Vagina (tissue), 2 donors: ENCODE results near the gene TAGLN. TPM values are rescaled to one million over a fixed set of nuclear protein-coding genes. Genes with fewer than 3 reads are reported as not detected.

Source experiments
- DNase-seq, 2 donors: peaks; one replicate each; pipeline ENCODE4 v3.0.0-alpha.2; 2017; ENCODE audit errors: extremely low spot score in 2 of 2
- H3K27ac ChIP-seq: fragments of 200-600 bp; sonication (generic); one replicate; pipeline ENCODE4 v1.5.1; 2019
- H3K27me3 ChIP-seq: fragments of 200-600 bp; sonication (generic); one replicate; pipeline ENCODE4 v1.5.1; 2019
- H3K36me3 ChIP-seq, 2 donors: fragments of 200-600 bp; sonication (generic); one replicate each; pipeline ENCODE4 v1.5.1; 2017 to 2019
- H3K4me1 ChIP-seq: fragments of 200-600 bp; sonication (generic); one replicate; pipeline ENCODE4 v1.5.1; 2019
- H3K4me3 ChIP-seq, 2 donors: fragments of 200-600 bp; sonication (generic); 1 replicate in 1 of 2; 2 replicates in 1 of 2; pipeline ENCODE4 v1.5.1; 2016 to 2019
- H3K9me3 ChIP-seq: fragments of 200-600 bp; sonication (generic); one replicate; pipeline ENCODE4 v1.5.1; 2019
- POLR2A ChIP-seq, 2 donors: fragments of 450-650 bp; IDR thresholded peaks; one replicate each; pipeline ENCODE4 v1.6.1; 2017; ENCODE audit warnings: antibody characterized with exemption in 2 of 2, mild to moderate bottlenecking in 2 of 2, moderate library complexity in 2 of 2
- POLR2AphosphoS5 ChIP-seq, 2 donors: sonication (generic); formaldehyde crosslinking; IDR thresholded peaks; one replicate each; pipeline ENCODE4 v1.9.0; 2017; ENCODE audit warnings: antibody characterized with exemption in 2 of 2, mild to moderate bottlenecking in 2 of 2, low read depth in 1 of 2; ENCODE audit not compliant: insufficient read depth in 1 of 2
- intact Hi-C: fragments of 100-400 bp; cut with DNase I; formaldehyde crosslinking; loops from one replicate; pipeline ENCODE4 v1.15.1; 2023
- total RNA-seq: library from RNA; depleted of rRNA; stranded (reverse); fragments of >200 nt; gene quantifications from one replicate; pipeline ENCODE4 v1.2.3, GENCODE V29; 2016
- TF ChIP-seq, protein P1 (sequence below), 3 experiments: fragments of 450-650 bp in 2 of 3; fragments of 200-600 bp in 1 of 3; sonication (generic) in 1 of 3; IDR thresholded peaks; one replicate each; pipeline ENCODE4 v1.5.1; 2017 to 2019; ENCODE audit warnings: antibody characterized with exemption in 3 of 3, mild to moderate bottlenecking in 2 of 3, moderate library complexity in 2 of 3

TAGLN gene
- total RNA-seq, 1 donor from 2014 or later, result 1,935 TPM

DNA sequence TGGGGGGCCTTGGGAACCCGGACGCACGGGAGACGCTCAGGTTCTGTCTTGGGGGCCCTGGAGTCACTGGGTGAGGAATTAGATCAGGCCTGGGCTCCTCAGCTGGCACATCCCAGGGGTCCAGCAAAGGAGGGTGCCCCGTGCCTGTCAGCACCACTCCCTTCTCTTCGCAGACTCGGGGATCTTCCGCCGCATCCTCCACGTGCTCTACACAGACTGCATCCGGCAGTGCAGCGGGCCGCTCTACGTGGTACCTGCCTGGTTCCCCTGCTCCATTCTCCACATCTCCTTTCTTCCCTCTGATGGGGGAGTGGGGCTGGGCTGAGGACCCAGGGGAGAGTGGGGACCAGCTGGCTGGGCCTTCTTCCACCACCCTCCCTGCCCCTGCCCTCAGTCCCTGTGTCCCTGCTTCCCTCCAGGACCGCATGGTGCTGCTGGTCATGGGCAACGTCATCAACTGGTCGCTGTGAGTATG, 6.7 kb upstream of the TAGLN start:
- TF ChIP-seq POLR2A (IDR thresholded peaks at IDR 0.05), result no peak
- DNase-seq, result no peak
- no peaks in the 10 kb centered on the region for H3K9me3 ChIP-seq
- peaks cover 2 to 48% of the 10 kb centered on the region in 2 donors for H3K36me3 ChIP-seq
- no peak overlapping the region for H3K4me3 ChIP-seq
- H3K4me1 ChIP-seq, result peaks cover 5% of the 10 kb centered on the region
- no peaks in the 10 kb centered on the region for H3K27me3 ChIP-seq
- intact Hi-C loops, result no loop called here
- H3K27ac ChIP-seq, result no peak overlapping the region

DNA sequence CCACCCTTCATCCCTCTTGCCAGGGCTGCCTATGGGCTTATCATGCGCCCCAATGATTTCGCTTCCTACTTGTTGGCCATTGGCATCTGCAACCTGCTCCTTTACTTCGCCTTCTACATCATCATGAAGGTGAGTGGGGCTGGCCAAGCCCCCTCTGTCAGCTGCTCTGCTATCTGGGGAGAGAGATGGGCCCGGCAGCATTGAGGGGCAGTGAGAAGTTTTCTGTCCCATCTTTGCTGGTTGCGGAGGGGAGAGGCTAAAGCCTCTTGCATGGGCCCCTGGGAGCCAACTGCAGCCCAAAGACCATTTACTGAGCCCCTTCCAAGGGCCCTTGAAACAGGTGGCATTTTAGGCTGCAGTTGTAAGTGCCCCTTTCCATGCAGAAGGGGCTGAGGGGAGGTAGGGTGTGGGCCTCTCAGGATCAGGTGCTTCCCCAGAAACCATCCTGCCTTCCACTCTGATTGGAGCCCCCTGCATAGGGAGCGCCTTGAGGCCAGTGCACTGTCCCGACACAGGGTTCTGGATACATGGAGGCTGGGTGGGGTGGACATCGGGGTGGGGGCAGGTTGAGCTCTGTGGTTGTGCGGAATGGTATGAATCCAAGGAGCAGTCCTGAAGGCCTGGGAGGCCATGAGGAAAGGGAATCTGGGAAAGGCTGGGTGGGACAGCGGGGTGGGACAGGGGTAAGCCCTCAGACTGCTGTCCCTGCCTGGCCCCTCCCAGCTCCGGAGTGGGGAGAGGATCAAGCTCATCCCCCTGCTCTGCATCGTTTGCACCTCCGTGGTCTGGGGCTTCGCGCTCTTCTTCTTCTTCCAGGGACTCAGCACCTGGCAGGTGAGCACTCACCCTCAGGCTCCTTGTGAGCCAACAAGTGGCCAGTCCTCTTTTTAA, 5.8 kb upstream of the TAGLN start:
- intact Hi-C loops, result no loop called here
- no peaks in the 10 kb centered on the region for H3K27me3 ChIP-seq
- no peaks in the 10 kb centered on the region for H3K9me3 ChIP-seq
- H3K4me3 ChIP-seq, result no peak overlapping the region
- H3K4me1 ChIP-seq, result peaks cover 15% of the 10 kb centered on the region
- DNase-seq, result no peak
- TF ChIP-seq POLR2AphosphoS5 (IDR thresholded peaks at IDR 0.05; ENCODE audit: insufficient read depth in 1 of 2, low read depth in 1 of 2) (no peak), POLR2A (IDR thresholded peaks at IDR 0.05) (no peak)
- TF ChIP-seq, protein P1, sequence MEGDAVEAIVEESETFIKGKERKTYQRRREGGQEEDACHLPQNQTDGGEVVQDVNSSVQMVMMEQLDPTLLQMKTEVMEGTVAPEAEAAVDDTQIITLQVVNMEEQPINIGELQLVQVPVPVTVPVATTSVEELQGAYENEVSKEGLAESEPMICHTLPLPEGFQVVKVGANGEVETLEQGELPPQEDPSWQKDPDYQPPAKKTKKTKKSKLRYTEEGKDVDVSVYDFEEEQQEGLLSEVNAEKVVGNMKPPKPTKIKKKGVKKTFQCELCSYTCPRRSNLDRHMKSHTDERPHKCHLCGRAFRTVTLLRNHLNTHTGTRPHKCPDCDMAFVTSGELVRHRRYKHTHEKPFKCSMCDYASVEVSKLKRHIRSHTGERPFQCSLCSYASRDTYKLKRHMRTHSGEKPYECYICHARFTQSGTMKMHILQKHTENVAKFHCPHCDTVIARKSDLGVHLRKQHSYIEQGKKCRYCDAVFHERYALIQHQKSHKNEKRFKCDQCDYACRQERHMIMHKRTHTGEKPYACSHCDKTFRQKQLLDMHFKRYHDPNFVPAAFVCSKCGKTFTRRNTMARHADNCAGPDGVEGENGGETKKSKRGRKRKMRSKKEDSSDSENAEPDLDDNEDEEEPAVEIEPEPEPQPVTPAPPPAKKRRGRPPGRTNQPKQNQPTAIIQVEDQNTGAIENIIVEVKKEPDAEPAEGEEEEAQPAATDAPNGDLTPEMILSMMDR (IDR thresholded peaks at IDR 0.05), result no peak
- peaks cover 2 to 44% of the 10 kb centered on the region in 2 donors for H3K36me3 ChIP-seq
- no peak overlapping the region for H3K27ac ChIP-seq

DNA sequence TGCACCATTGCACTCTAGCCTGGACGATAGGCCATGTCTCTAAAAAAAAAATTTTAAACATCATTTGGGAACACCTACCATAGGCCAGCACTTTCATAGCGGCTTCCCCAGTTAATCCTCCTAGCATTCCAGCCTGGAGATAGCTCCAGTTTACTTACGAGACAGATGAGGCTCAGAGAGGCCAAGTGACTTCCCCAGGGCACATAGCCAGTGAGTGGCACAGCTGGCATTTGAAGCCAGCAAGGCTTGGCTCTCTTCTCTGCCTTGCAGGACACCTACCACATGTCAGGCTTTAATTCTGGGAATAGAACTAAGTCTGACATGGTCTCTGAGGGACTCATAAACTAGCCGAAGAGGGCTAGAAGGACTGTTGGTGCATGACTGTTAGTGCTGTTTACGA, 4.9 kb upstream of the TAGLN start:
- intact Hi-C loops, result no loop called here
- Histone ChIP-seq H3K27ac (no peak overlapping the region), H3K4me1 (peaks cover 21% of the 10 kb centered on the region)

DNA sequence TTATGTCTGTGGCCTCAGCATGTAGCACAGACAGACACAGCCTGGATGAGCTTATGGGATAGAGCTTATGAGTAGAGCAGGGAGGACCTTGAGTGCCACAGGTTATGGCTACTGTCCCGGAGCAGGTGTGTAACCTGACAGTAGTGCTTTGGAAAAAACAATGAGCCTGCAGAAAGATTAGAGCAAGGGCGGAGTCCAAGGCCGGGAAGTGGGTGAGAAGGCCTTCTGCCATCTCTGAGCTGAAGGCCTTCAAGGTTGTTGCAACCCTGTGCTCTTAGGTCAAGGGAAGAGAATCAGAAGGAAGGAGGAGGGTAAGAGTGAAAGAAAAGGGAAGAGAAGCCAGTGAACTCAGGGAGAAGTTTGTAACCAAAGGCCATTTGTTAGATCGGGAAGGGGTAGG, 3.9 kb upstream of the TAGLN start:
- Histone ChIP-seq H3K27ac (no peak overlapping the region), H3K36me3 (peaks cover 2 to 26% of the 10 kb centered on the region in 2 donors), H3K9me3 (no peaks in the 10 kb centered on the region), H3K4me1 (peaks cover 21% of the 10 kb centered on the region), H3K27me3 (no peaks in the 10 kb centered on the region), H3K4me3 (no peak overlapping the region)
- DNase-seq, result no peak
- TF ChIP-seq POLR2AphosphoS5 (IDR thresholded peaks at IDR 0.05; ENCODE audit: insufficient read depth in 1 of 2, low read depth in 1 of 2) (no peak), POLR2A (IDR thresholded peaks at IDR 0.05) (no peak)
- TF ChIP-seq, protein P1 (IDR thresholded peaks at IDR 0.05), result no peak
- intact Hi-C loops, result no loop called here

More for the DNA sequence above, 4.9 kb upstream of the TAGLN start:
- TF ChIP-seq POLR2AphosphoS5 (IDR thresholded peaks at IDR 0.05; ENCODE audit: insufficient read depth in 1 of 2, low read depth in 1 of 2) (no peak), POLR2A (IDR thresholded peaks at IDR 0.05) (no peak)
- TF ChIP-seq, protein P1 (IDR thresholded peaks at IDR 0.05), result no peak
- Histone ChIP-seq H3K9me3 (no peaks in the 10 kb centered on the region), H3K4me3 (no peak overlapping the region), H3K27me3 (no peaks in the 10 kb centered on the region), H3K36me3 (peaks cover 2 to 36% of the 10 kb centered on the region in 2 donors)
- DNase-seq, result no peak

DNA sequence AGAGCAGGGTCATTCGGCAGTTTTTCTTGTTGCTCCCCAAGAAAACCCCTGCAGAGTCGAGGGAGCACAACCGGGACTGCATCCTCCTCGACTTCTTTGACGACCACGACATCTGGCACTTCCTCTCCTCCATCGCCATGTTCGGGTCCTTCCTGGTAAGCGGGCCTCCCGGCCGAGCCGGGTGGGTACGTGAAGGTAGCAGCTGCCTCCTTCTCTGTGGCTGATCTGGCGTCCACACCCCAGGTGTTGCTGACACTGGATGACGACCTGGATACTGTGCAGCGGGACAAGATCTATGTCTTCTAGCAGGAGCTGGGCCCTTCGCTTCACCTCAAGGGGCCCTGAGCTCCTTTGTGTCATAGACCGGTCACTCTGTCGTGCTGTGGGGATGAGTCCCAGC, 3.4 kb upstream of the TAGLN start:
- peaks cover 21% of the 10 kb centered on the region for H3K4me1 ChIP-seq
- H3K27ac ChIP-seq, result no peak overlapping the region
- TF ChIP-seq, protein P1 (IDR thresholded peaks at IDR 0.05), result no peak
- TF ChIP-seq POLR2AphosphoS5 (IDR thresholded peaks at IDR 0.05; ENCODE audit: insufficient read depth in 1 of 2, low read depth in 1 of 2) (no peak), POLR2A (IDR thresholded peaks at IDR 0.05) (no peak)
- intact Hi-C loops, result no loop called here
- peaks cover 2 to 21% of the 10 kb centered on the region in 2 donors for H3K36me3 ChIP-seq
- H3K9me3 ChIP-seq, result no peaks in the 10 kb centered on the region
- no peak overlapping the region for H3K4me3 ChIP-seq
- no peaks in the 10 kb centered on the region for H3K27me3 ChIP-seq
- no peak for DNase-seq
